Measurements from ENCODE around the gene LRP4. TPM values are rescaled to one million over a fixed set of nuclear protein-coding genes. Genes with fewer than 3 reads are reported as not detected.
A peak's percentile ranks its signal among the peaks of the same experiment; 100 is the strongest.

LRP4 gene
- total and polyA plus RNA-seq, 2 of the 13 experiments (the other 11 are each of a cell fraction or from before 2014, with no cell fraction given): 4.7 to 13.3 TPM

DNA sequence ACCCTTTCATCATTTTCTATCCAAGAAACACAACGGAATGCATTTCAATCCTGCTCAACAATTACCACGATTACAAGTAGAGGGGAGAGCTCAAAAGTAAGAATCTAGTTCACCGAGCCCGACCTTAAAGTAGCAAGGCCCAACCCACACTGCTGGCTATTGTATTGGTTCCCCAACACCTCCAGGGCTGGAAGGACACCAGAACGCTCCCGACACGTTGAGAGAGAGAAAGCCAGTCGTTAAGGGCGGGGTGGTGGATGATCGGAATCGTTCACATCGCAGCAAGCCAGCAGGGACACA is 73.0 kb downstream of the LRP4 start:
- no peak for DNase-seq (ENCODE audit: low spot score)
- in situ Hi-C loops (cut with HindIII; ENCODE audit: extremely low pct_ligation_motif_present, low pct_unique_long_range_greater_than_20kb): no loop called here
- CTCF ChIA-PET (ENCODE audit: low intra/inter-chr PET ratio, low total read pairs): no interaction called here
- no peak for TF ChIP-seq SRSF4 (IDR thresholded peaks at IDR 0.05; ENCODE audit: low read depth, low read length, poor library complexity, severe bottlenecking)
- TF ChIP-seq NFKBIZ (CRISPR knock-in tag; IDR thresholded peaks at IDR 0.05): no peak
- TF ChIP-seq ZSCAN30 (CRISPR knock-in tag; IDR thresholded peaks at IDR 0.05): no peak
- no peak for TF ChIP-seq ZNF3 (CRISPR knock-in tag; IDR thresholded peaks at IDR 0.05)
- no peak for TF ChIP-seq ZNF333 (CRISPR knock-in tag; IDR thresholded peaks at IDR 0.05; ENCODE audit: borderline replicate concordance)
- no peak; the same call in 1 of the 2 replicates for TF ChIP-seq TGIF2 (CRISPR knock-in tag; IDR thresholded peaks at IDR 0.05)
- TF ChIP-seq PAXIP1 (CRISPR knock-in tag; conservative IDR thresholded peaks at IDR 0.05): no peak
- no peak for TF ChIP-seq NR2F6 (IDR thresholded peaks at IDR 0.05)
- TF ChIP-seq NR2F6 (CRISPR knock-in tag; IDR thresholded peaks at IDR 0.05): no peak
- no peak for TF ChIP-seq ZBTB7A (CRISPR knock-in tag; IDR thresholded peaks at IDR 0.05)
- no peak for TF ChIP-seq STAG1 (CRISPR knock-in tag; IDR thresholded peaks at IDR 0.05)
- TF ChIP-seq AHR (CRISPR knock-in tag; IDR thresholded peaks at IDR 0.05): no peak
- no peak for TF ChIP-seq HDAC6 (IDR thresholded peaks at IDR 0.05; ENCODE audit: low read depth, low read length)
- TF ChIP-seq, protein P1, sequence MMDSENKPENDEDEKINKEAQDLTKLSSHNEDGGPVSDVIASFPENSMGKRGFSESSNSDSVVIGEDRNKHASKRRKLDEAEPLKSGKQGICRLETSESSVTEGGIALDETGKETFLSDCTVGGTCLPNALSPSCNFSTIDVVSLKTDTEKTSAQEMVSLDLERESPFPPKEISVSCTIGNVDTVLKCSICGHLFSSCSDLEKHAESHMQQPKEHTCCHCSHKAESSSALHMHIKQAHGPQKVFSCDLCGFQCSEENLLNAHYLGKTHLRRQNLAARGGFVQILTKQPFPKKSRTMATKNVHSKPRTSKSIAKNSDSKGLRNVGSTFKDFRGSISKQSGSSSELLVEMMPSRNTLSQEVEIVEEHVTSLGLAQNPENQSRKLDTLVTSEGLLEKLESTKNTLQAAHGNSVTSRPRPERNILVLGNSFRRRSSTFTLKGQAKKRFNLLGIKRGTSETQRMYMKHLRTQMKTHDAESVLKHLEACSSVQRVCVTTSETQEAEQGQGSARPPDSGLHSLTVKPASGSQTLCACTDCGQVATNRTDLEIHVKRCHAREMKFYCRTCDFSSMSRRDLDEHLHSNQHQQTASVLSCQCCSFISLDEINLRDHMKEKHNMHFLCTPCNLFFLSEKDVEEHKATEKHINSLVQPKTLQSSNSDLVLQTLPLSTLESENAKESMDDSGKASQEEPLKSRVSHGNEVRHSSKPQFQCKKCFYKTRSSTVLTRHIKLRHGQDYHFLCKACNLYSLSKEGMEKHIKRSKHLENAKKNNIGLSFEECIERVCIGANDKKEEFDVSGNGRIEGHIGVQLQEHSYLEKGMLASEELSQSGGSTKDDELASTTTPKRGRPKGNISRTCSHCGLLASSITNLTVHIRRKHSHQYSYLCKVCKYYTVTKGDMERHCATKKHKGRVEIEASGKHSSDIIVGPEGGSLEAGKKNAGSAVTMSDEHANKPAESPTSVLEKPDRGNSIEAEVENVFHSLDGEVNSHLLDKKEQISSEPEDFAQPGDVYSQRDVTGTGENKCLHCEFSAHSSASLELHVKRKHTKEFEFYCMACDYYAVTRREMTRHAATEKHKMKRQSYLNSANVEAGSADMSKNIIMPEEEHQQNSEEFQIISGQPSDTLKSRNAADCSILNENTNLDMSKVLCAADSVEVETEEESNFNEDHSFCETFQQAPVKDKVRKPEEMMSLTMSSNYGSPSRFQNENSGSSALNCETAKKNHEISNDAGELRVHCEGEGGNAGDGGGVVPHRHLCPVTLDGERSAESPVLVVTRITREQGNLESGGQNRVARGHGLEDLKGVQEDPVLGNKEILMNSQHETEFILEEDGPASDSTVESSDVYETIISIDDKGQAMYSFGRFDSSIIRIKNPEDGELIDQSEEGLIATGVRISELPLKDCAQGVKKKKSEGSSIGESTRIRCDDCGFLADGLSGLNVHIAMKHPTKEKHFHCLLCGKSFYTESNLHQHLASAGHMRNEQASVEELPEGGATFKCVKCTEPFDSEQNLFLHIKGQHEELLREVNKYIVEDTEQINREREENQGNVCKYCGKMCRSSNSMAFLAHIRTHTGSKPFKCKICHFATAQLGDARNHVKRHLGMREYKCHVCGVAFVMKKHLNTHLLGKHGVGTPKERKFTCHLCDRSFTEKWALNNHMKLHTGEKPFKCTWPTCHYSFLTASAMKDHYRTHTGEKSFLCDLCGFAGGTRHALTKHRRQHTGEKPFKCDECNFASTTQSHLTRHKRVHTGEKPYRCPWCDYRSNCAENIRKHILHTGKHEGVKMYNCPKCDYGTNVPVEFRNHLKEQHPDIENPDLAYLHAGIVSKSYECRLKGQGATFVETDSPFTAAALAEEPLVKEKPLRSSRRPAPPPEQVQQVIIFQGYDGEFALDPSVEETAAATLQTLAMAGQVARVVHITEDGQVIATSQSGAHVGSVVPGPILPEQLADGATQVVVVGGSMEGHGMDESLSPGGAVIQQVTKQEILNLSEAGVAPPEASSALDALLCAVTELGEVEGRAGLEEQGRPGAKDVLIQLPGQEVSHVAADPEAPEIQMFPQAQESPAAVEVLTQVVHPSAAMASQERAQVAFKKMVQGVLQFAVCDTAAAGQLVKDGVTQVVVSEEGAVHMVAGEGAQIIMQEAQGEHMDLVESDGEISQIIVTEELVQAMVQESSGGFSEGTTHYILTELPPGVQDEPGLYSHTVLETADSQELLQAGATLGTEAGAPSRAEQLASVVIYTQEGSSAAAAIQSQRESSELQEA (CRISPR knock-in tag; IDR thresholded peaks at IDR 0.05; ENCODE audit: not compliant biosample characterization): no peak
- no peak for TF ChIP-seq FOSL2 (CRISPR knock-in tag; IDR thresholded peaks at IDR 0.05)
- no peak for TF ChIP-seq RCOR2 (CRISPR knock-in tag; IDR thresholded peaks at IDR 0.05)

More for the DNA sequence above, 73.0 kb downstream of the LRP4 start:
- Histone ChIP-seq H3K27ac (ENCODE audit: extremely low read length, insufficient read depth, low read length) (peak overlapping the region; percentile 87), H4K20me1 (ENCODE audit: insufficient read depth, low read length) (no peaks in the 10 kb centered on the region; the same call in 1 of the 2 replicates), H2AFZ (ENCODE audit: low read length) (no peak overlapping the region), H3K4me2 (ENCODE audit: low read depth, low read length) (peak overlapping the region; percentile 94), H3K36me3 (replicated peaks in 1 of 2; ENCODE audit: control insufficient read depth in 1 of 2, insufficient read depth in 2 of 2, low read length in 2 of 2) (peaks cover 0 to 10% of the 10 kb centered on the region in 2 experiments; a peak in 1 of 5 replicates), H3K79me2 (ENCODE audit: insufficient read depth, low read length) (peaks cover 52% of the 10 kb centered on the region), H3K4me3 (replicated peaks in 1 of 3; ENCODE audit: insufficient read depth in 1 of 3, low read depth in 2 of 3, low read length in 3 of 3) (peak overlapping the region; percentile 89 to 95 (median 94)), H3K9ac (ENCODE audit: insufficient read depth, low read depth, low read length) (peak overlapping the region; percentile 91), H3K9me3 (ENCODE audit: low read length) (no peaks in the 10 kb centered on the region), H3K4me1 (ENCODE audit: insufficient read depth, low read length) (peaks cover 30% of the 10 kb centered on the region), H3K27me3 (ENCODE audit: control insufficient read depth in 1 of 2, insufficient read depth in 2 of 2, low read length in 2 of 2) (no peaks in the 10 kb centered on the region)
- intact Hi-C loops (cut with micrococcal nuclease; ENCODE audit: unreplicated experiment): no loop called here
- FAIRE-seq: no peak
- POLR2A ChIA-PET: interaction anchor here (1.4 to 3.4 kb wide), 2 partner anchors 15 to 19 kb away, joined by 3 to 16 read pairs; no protein-coding TSS in a partner anchor
- no TSS peak for BruUV-seq (replicated peaks)
- 1% methylated on average over 5 of the region's 12 CpGs for WGBS (ENCODE audit: low lambda C conversion rate)
- ATAC-seq: no peak; the same call in 2 of the 3 replicates

All from HepG2 (cell line).